Pancreas (tissue), 10 donors: ENCODE data around the gene SRSF11. TPM values are rescaled to one million over a fixed set of nuclear protein-coding genes. Genes with fewer than 3 reads are reported as not detected.

Experiments used
- ATAC-seq, 4 donors: fragments of 200-7000 bp; cut with Tn5 transposase; one replicate each; pipeline versions ENCODE4 v1.8.0 to v1.9.1; 2020; ENCODE audit warnings: mild to moderate bottlenecking in 4 of 4, moderate library complexity in 4 of 4
- DNase-seq, 6 donors: peaks; one replicate each; pipeline ENCODE4 v3.0.0-alpha.2; 2020
- FAIRE-seq: peaks from 2 replicates; lab custom pipeline; 2012; peaks lifted over from hg19 to GRCh38; lab: Jason Lieb, UNC
- H3K27ac ChIP-seq, 4 donors: fragments of 200-600 bp; sonication (generic); 1 replicate in 3 of 4; 2 replicates in 1 of 4; pipeline versions ENCODE4 v1.5.0 to v1.8.0; 2020
- H3K27me3 ChIP-seq, 4 donors: fragments of 200-600 bp; one replicate each; pipeline ENCODE4 v1.8.0; 2021
- H3K36me3 ChIP-seq, 3 donors: fragments of 200-600 bp; sonication (generic) in 1 of 3; one replicate each; pipeline versions ENCODE4 v1.5.0 to v1.8.0; 2020 to 2021
- H3K4me1 ChIP-seq, 3 donors: fragments of 200-600 bp; one replicate each; pipeline ENCODE4 v1.8.0; 2021
- H3K4me3 ChIP-seq, 4 donors: fragments of 200-600 bp; sonication (generic) in 2 of 4; one replicate each; pipeline versions ENCODE4 v1.5.0 to v1.8.0; 2020 to 2021
- H3K9me3 ChIP-seq, 4 donors: fragments of 200-600 bp; one replicate each; pipeline ENCODE4 v1.8.0; 2021
- CTCF ChIP-seq, 4 donors: fragments of 200-600 bp; sonication (generic) in 3 of 4; IDR thresholded peaks; one replicate each; pipeline versions ENCODE4 v1.5.0 to v1.8.0; 2021; ENCODE audit warnings: antibody characterized with exemption in 4 of 4
- WGBS, 2 donors: extraction: QIAGEN DNeasy Blood & Tissue Kit; methylation state at CpG; one replicate each; pipeline ENCODE4 v1.1.7; 2013; 5-methylcytosine and 5-hydroxymethylcytosine counted together
- intact Hi-C, 3 donors: fragments of 100-400 bp; cut with DNase I; formaldehyde crosslinking; loops; one replicate each; pipeline versions ENCODE4 v1.11.1 to v1.14.2; 2022
- polyA plus RNA-seq, 2 donors: library from polyadenylated mRNA; stranded (reverse); fragments of 200-250 nt; gene quantifications; one replicate each; pipeline ENCODE4 v1.2.3, GENCODE V29; 2013
- total RNA-seq, 6 donors: library from RNA; stranded (reverse); fragmentation: NEBNext Ultra II Directional in 4 of 6; extraction: Animal tissue kit (Norgen Biotek cat#: 25700) in 4 of 6; gene quantifications; one replicate each; pipeline versions ENCODE4 v1.2.1 to v1.2.4, GENCODE V29; 2021 to 2023
- donor health status: healthy with polysubstance abuse.
- donor health status: DM: no; HTN: no; CAD: no; lungs with moderate emphysema.
- donor health status: DM: no; HTN: no; CAD: no.
- donor health status: control.
- donor health status: control.
- donor health status: Bipolar disorder and iron deficiency.
- donor health status: DM: yes; HTN: yes; CAD: no.
- donor health status: DM: no; HTN: no; CAD: no.
- donor health status: DM: no; HTN: no; CAD: no.
- donor health status: DM: yes; HTN: yes; CAD: no.

Gene SRSF11
- total and polyA plus RNA-seq, 8 donors: 35.4 to 252 (median 72.7) TPM

- Histone ChIP-seq H3K36me3 (no peaks in the 10 kb centered on the region), H3K27ac (no peak overlapping the region), H3K27me3 (no peaks in the 10 kb centered on the region), H3K9me3 (no peaks in the 10 kb centered on the region), H3K4me1 (peaks cover 0 to 4% (median 0%) of the 10 kb centered on the region in 3 donors), H3K4me3 (no peak overlapping the region)
- no peak for DNase-seq
- no peak for FAIRE-seq
- intact Hi-C loops: no loop called here
- no peak for TF ChIP-seq CTCF (IDR thresholded peaks at IDR 0.05)
- no peak for ATAC-seq
These were observed 26.6 kb upstream of the SRSF11 start for GRCh38 chr1:70194601-70195000.

- H3K27me3 ChIP-seq: no peaks in the 10 kb centered on the region
- H3K36me3 ChIP-seq: no peaks in the 10 kb centered on the region
- WGBS, 2 donors: 90 to 94% methylated on average over 4 of the region's 4 CpGs
- ATAC-seq (no peak), FAIRE-seq (no peak), DNase-seq (no peak)
- H3K27ac ChIP-seq: no peak overlapping the region
- intact Hi-C loops: no loop called here
- no peaks in the 10 kb centered on the region for H3K9me3 ChIP-seq
- no peak overlapping the region for H3K4me3 ChIP-seq
- peaks cover 0 to 4% (median 0%) of the 10 kb centered on the region in 3 donors for H3K4me1 ChIP-seq
- no peak for TF ChIP-seq CTCF (IDR thresholded peaks at IDR 0.05)
These were observed 25.8 kb upstream of the SRSF11 start for GRCh38 chr1:70195342-70195741.

- Histone ChIP-seq H3K4me1 (peaks cover 0 to 4% (median 0%) of the 10 kb centered on the region in 3 donors), H3K4me3 (no peak overlapping the region), H3K36me3 (no peaks in the 10 kb centered on the region), H3K27me3 (no peaks in the 10 kb centered on the region), H3K27ac (no peak overlapping the region), H3K9me3 (no peaks in the 10 kb centered on the region)
- 88 to 95% methylated on average over 3 of the region's 3 CpGs for WGBS, 2 donors
- DNase-seq (no peak), ATAC-seq (no peak), FAIRE-seq (no peak)
- intact Hi-C loops: no loop called here
- no peak for TF ChIP-seq CTCF (IDR thresholded peaks at IDR 0.05)
These were observed 24.8 kb upstream of the SRSF11 start for GRCh38 chr1:70196333-70196732.

- Histone ChIP-seq H3K36me3 (no peaks in the 10 kb centered on the region), H3K4me1 (peaks cover 0 to 10% (median 6%) of the 10 kb centered on the region in 3 donors), H3K27me3 (no peaks in the 10 kb centered on the region), H3K27ac (no peak overlapping the region), H3K4me3 (no peak overlapping the region), H3K9me3 (no peaks in the 10 kb centered on the region)
- 94 to 96% methylated on average over 4 of the region's 4 CpGs for WGBS, 2 donors
- FAIRE-seq (no peak), DNase-seq (no peak), ATAC-seq (no peak)
- intact Hi-C loops: no loop called here
- TF ChIP-seq CTCF (IDR thresholded peaks at IDR 0.05): no peak
These were observed 21.1 kb upstream of the SRSF11 start for GRCh38 chr1:70200065-70200464.

GRCh38 chr1:70202173-70202758, 18.9 kb upstream of the SRSF11 start:
- no peak for ATAC-seq
- intact Hi-C loops: no loop called here
- peaks cover 0 to 20% (median 15%) of the 10 kb centered on the region in 3 donors for H3K4me1 ChIP-seq
- no peaks in the 10 kb centered on the region for H3K27me3 ChIP-seq
- 53 to 56% methylated on average over 2 of the region's 2 CpGs for WGBS, 2 donors
- H3K27ac ChIP-seq: no peak overlapping the region
- no peaks in the 10 kb centered on the region for H3K36me3 ChIP-seq
- TF ChIP-seq CTCF (IDR thresholded peaks at IDR 0.05): no peak
- no peak for FAIRE-seq
- no peaks in the 10 kb centered on the region for H3K9me3 ChIP-seq
- no peak for DNase-seq
- no peak overlapping the region for H3K4me3 ChIP-seq
